Stimulated activated CD8-positive, alpha-beta memory T cell treated with anti-CD3 and anti-CD28 coated beads, Interleukin-12 subunit alpha, Interleukin-12 subunit beta, amount 100 ng/mL, for 24 hours (primary cell): ENCODE results near the gene NFYA.
"Not testable (repeated sequence)": the region's sequence is repeated elsewhere in the genome, so short reads cannot be mapped to it uniquely, and the experiment has no call there.

ENCODE experiments used
- DNase-seq: peaks from one replicate; pipeline ENCODE4 v3.0.0-alpha.2; 2020; ENCODE audit errors: extremely low read depth

The NFYA gene

GRCh38 chr6:41115027-41115426 is 42.3 kb downstream of the NFYA start:
- not testable (repeated sequence) for DNase-seq

DNA sequence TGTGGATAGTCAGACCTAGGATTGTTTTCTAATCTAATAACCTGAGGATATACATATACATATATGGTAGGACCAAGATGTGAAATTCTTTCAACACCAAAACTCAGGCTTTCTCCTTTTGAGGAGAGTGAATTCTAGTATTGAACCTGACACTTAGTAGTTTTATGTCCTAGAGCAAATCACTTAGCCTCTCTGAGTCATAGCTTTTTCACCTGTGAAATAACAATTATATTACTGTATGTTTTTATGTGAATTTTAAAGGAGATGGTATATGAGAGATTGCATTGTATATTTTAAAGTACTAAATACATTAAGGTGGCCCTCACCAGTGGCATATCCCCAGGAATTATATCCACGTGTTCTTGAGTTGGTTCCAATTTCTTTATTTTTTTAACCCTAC is 46.7 kb downstream of the NFYA start:
- DNase-seq = no peak

DNA sequence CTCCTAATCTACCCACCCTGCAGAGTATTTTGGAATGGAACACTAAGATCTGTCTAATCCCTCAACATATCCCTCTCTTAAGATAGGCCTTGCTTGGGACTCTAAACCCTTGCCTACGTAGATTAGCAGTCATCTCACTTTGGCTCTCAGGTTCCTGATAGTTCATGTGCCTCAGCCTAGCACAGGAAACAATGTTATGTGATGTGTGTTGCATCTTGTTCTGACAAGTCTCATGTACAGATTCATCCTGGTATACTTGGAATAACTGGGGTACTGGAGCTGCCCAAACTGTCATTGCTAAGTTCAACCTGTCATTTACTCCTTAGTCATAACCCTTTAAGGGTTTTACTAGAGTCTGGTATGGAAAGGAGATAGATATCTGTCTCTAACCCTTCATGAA is 47.3 kb downstream of the NFYA start:
- DNase-seq = no peak

DNA sequence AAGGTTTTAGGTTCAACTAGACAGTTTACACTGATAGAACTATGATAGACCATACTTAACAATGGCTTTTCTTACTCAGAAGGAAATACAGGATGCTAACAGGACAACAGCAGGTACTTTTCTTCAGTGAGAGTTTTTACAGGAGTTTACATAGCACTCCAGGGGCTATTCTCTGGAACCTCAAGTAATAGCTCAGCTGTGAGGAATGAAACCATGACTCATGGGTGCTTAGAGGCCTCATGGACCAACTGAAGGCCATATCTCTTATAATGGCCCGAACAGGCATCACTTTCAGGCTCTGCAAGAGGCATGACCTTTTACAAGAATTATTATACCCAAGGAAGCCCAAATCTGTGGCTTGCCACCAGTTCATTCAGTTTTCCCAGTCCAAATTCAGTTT is 49.6 kb downstream of the NFYA start:
- no peak for DNase-seq

DNA sequence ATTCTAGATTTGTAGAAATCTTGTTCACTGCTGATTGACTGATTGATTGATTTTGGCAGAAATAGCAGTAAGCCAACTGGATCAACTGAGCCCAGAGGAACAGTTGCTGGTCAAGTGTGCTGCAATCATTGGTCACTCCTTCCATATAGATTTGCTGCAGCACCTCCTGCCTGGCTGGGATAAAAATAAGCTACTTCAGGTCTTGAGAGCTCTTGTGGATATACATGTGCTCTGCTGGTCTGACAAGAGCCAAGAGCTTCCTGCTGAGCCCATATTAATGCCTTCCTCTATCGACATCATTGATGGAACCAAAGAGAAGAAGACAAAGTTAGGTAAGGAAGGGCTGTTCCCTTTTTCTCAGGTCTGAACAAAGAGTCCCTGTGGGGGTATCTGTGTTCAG is 50.1 kb downstream of the NFYA start:
- DNase-seq = no peak

DNA sequence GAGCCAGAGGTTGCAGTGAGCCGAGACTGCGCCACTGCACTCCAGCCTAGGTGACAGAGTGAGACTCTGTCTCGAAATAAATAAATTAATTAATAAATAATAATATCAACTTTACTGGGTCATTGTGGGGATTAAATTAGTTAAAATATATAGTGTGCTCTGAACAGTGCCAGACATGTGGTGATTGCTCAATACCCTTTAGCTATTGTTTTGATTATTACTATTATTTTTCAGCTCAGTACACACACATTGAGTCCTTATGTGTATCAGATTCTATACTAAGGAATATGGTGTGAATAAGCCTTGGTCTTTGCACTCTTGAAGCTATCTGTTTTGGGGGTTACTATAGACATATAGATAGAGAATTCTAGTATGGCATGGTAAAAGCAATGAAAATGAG is 52.5 kb downstream of the NFYA start:
- DNase-seq = no peak

- no peak for DNase-seq
Observed at GRCh38 chr6:41132254-41132653, 59.5 kb downstream of the NFYA start.

GRCh38 chr6:41135062-41135832 is 62.5 kb downstream of the NFYA start:
- DNase-seq = no peak

GRCh38 chr6:41136911-41137310 is 64.1 kb downstream of the NFYA start:
- no peak for DNase-seq

DNA sequence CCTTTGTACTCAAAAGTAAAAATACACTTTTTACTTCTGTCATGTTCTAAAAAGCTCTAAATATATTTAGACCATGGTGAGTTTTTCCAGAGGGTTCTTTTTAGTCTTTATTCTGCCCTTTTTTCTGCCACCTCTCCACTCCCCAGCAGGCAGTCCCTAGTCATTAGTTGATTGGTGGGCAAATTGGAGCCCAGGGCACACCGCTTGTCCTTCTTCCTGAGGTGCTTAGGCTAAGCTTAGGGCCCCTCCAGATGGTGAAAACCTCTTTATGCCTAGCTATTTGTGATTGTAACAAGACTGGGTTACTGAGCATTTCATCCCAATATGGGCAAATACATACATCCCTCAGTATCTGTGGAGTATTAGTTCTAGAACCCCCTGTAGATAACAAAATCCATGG is 75.1 kb downstream of the NFYA start:
- DNase-seq = no peak
